ENCODE data around the gene EML1.

Gene EML1

DNA sequence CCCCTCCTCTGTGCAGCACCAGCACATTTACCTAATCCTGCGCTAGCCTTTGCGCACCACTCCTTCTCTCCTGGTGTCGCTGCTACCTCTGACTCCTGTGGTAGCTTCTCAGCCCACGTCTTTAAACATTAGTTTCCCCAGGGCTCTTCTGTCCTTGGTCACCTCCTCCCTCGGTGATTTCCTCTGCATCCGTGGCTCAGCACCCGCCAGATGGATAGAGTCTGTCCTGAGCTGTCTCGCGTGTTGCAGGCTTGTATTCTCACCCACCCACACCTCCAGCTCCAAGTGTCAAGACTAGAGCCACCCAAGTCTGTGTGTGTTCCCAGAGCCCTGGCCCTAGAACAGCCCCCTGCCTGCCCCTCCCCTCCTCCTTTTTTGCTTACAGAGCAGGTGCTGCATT, 83.2 kb downstream of the EML1 start:
- FAIRE-seq = no peak

DNA sequence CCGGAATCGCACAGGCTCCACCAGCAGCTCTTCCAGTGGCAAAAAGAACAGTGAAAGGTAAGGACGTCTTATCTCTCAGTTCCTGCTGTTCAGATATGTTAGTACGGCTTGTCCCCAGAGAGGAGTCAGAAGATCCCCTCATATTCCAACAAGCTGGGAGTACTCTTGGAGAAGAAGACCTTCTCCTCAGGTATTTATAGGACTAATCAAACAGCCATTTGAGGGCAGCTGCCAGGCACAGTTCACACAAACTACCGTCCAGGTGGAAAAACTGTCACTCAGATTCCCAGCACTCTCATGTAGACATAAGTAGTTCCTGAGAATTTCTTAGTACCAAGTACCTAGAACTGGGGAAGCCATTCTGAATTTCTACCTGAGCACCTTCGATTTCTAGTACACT, 85.3 kb downstream of the EML1 start:
- FAIRE-seq = no peak

DNA sequence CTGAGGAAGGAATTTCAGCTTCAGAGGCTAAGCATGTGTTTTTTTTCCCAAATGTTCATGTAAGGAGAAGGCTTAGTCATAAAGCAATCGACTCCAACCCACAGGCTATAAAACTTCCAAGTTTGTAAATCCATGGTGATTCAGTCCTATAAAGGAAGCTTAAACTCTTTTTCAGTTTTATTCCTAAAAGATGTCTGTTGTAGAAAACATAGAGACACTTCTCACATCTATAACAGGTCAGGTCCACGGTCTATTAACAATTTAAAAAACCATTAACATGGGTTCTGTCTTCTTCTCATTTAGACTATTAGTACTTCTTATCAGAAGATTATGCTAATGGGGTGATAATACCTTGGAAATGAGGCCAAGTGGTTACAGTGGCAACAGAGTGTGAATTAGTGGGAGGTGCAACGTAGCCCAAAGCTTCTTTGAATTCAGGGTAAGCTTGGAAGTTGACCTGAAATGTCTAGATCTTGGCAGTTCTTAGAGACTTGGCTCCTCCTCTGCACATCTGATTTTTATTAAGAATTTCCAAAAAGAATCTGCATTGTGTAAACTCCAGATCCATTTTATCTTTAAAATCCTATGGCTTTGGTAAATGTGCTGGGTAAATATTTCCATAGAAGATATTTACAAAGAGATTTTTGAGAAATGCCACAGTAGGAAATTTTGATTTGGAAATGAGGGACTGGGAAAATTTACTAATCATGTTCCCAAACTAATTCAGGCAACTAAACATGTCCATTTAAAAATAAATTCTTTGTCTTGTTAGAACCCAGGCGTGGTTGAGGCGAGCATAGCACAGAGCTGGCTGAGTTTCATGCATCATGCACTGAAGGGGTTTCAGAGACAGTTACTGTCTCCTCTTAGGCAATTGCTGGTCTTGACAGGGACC, 86.4 kb downstream of the EML1 start:
- FAIRE-seq = peak; percentile 93

DNA sequence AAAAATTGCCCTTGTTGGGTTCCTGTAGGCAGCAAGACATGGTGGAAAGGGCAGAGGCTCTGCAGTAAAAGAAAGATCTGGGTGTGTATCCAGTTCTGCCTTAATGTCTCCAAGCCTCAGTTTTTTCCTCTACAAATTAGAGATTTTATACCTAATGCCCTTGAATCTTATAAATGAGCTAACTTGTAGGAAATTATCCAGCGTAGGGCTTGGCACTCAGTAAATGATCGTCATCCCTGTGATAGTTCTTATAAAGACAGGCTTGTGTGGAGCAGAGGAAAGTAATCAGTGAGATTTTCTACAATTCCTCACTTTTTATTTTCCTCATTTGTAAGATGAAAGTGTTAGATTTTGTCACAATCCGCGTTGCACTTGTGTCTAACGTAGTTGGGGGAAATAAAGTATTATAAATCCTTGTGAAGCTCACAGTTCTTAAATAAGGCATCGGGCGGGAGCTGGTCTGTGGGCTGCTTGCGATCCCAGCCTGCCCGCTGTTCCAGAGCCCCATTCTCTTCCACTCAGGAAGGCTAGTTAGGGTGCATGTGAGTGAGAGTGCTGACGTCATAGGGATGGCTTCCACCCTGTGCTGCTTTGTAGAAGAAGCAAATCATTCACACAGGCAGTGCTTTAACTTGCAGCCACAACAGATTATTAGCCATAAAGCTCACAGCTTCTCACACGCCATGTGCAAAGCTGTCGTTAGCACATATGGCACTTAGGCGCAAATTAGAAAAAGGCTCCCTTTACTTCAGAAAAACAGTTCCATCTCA, 87.6 kb downstream of the EML1 start:
- FAIRE-seq = no peak

DNA sequence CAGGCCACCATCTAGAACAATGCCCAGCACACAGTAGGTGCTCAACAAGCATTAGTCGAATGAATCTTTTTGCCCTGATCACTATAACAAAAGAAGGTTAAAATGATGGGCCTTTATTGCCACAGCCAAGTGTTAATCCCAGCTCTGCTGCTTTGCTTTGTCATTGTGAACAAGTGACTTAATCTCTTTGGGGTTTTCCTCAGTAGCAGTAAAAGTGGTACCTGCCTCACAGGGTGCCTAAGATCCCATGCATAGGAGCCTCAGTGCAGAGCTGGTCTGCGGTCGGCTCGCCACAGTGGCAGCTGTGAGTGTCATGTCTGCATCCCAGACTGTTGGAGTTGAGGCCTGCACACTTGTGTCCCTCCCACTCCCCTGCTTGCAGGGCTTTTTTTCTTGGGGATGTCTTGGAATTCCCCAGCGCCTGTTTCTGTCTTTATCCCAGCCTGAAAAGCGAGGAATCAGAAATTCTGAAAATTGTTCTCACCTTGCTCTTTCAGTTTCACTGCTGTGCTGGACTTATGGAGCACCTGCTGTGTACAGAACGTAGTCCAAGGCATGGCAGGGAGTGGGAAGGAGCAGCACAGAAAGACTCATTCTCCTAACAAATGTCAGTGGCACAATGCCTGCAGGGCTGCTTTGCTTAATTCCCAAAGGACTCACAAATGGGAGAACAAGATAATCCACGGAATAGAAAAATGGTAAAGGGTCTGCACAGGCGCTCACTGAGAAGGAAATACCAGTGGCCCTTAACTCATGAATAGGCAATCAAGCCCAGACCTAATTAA, 90.8 kb downstream of the EML1 start:
- FAIRE-seq = no peak

DNA sequence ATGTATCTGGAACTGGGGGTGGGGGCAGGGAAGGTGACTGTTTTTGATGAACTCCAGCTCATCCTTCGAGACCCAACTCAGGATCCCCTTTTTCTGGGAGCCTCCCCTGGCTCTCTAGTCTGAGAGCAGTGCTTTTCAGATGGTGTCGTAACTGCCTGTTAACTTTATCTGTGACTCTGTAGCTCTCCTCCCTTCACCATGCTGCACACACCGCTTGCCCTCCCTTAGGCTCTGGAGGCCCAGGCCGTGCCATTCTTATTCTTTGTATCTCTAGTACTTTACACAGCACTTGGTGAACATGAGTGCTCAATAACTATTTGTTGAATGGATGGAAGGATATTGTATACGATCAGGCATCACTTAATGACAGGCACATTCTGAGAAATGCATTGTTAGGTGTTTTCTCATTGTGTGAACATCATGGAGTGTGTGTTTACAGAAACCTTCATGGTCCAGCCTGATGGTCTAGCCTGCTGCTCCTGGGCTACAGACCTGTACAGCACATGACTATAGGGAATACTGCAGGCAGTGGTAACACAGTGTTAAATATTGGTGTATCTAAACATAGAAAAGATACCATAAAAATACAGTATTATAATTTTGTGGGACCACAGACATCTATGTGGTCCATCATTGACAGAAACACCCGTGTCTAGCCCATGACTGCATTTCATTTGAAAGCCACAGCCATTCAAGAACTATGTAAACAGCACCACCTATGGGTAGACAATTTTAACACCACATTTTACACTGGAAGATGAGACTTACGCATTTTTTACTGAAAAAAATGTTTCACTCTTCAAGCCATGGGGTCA, 91.8 kb downstream of the EML1 start:
- FAIRE-seq = peak; percentile 93

DNA sequence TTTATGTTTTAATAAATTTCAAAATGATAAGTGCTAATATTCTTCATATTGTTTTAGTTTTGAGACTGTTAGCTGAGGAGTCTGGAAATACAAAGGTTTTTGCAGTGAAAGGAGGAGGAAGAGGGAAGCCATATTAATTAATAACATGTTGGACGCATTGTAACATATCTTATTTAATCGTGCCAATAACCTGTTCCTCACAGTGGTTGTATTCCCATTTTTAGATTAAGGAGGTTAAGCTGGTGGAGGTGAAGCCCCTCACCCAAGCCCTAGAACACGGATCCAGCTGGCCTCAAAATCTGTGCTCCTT, 92.4 kb downstream of the EML1 start:
- no peak for FAIRE-seq

DNA sequence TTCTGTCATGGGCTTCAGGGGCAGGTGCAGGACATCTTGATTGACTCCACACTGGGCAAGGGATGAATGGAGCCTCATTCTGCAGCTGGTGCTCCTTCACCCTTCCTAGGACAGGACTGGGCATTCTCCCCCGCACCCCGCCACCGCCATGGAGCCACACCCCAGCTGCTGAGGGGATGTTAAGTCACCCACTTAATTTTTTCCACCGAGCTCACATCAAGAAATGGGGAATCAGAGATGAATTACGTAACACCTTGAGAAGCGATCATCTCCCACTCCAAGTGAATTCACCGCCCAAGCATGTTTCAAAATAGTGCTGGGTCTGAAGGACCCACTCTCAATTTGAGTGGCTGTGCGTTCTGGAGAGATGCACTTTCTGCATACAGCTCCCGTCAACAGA, 94.2 kb downstream of the EML1 start:
- FAIRE-seq = no peak

DNA sequence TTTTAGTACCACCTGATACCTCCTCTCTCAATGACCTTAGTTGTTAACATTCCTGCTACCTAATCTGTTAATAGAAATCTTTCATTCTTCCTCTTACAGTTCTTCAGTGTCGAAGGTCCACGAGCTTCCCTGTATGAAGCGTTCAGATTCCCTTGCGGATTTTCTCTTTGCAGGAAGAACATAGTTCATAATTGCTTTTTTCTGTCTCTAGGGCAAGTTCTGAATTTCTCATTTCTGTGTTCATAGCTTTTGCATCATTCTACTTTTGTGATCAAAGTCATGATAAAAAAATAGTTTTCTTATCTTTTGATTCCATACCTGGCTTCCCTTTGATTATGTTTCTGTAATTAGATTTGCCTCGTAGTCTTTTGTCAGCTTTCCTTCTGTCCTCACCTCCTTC, 94.9 kb downstream of the EML1 start:
- no peak for FAIRE-seq

DNA sequence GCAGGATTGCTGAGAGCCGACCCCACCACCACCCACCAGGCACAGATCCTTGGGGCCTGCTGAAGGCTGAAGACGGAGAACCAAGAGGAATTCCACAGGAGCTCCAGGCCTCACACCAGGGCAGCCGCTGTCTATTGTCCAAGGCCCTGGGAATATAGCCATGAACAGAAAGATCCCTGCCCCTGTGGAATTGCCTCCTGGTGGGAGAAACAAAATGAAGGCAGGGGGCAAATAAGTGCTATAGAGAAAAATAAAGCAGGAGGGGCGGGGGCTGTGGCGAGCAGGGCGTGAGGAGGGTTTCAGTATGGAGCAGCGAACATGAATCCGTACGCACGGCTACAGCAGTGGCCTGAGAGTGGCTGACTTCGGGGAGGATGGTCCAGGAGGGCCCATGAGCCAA, 96.1 kb downstream of the EML1 start:
- no peak for FAIRE-seq

DNA sequence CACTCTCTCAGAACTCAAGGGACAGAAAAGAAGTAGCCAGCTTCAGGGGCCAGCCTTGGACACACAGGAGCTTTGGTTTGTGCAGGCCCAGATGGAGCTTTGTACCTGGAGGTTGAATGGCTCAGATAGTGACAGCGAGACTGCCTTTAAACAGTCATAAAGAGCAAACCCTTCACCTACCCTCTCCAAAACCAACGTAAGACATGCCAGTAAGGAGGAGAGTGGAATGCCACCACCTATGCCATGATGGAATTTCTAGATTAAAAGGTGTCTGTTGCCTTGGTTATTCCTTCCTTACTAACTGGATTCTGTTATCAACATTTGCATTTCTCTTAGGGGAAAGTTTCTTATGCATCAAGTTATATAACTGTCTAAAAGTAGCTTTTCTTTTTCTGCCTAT, 98.1 kb downstream of the EML1 start:
- no peak for FAIRE-seq

DNA sequence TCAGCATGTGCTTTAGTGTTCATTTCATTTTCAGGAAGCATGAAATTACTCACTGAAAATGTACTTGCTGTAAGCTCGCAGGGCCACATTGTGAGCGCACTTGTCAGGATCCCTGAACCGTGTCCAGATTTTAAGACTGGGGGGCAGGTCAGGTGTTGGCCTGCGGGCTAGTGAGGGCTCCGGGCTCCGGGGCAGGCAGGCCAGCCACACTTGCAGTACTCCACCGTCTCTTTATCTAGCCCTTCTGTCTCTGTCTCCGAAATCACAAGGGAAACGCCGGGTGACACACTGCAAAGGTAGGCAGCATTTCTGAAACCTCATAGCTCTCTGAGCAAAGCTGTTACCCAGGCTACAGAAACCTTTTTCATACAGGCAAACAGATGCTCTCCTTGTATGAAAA, 98.7 kb downstream of the EML1 start:
- no peak for FAIRE-seq

DNA sequence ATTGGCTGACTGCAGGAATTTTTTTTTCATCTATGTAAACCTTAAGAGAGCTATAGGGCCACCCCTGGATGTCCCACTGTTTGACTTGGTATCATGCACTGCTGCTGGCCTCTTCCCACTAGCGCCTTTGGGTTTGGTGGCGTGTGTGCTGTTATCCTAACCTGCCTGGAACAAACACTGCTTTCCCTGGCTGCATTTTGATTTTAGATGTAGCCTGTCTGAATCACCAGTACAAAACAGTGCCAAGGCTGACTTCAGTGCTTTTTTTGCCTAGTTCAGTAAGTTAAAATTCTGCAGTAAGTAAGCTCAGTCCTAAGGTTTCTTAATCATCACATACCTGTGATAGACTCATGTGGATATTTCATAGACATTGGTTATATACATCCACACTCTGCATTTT, 99.2 kb downstream of the EML1 start:
- FAIRE-seq = no peak

DNA sequence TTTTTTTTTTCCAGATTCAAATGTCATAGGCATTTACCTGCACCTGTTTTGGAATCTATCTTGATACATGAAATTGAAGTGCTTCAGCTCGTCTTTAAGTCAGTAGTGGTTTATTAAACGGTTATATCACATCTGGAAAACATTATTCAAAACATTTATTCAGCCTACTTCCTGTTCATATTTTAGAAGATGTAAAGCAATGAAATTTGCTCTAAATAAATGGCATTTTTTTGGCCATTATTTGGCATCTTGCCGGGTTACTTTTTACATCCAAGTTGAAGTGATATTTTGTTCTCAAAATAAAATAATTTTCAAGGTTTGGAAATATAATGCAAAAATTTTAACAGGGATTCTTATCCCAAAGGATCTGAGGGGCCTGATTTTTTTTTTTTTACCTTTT, 103.1 kb downstream of the EML1 start:
- peak; percentile 63 for FAIRE-seq

DNA sequence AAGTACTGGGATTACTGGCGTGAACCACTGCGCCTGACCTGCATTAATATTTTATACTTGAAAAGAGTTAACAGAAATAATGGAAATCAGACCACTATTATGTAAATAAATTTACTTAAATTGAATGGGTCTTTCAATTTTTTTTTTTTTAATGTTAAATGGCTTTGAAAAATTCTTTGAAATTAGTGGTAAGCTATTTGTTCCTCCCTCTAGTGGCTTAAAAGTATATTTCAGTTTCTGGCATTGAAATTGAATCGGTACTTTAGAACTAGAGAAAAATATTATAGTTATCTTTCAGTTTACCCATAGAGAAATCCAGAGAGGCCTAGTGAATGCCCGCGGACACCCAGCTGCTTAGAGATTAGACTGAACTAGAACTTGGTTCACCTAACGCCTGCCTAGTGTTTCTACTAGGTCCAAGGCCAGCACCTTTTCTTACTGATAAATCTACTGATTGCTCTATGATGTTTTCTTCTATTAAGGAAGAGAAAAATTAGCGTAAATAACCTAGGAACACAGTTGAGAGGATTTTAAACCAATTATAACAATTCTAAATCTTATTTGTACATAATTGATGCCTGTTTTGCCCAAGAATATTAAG, 106.5 kb downstream of the EML1 start:
- FAIRE-seq = peak; percentile 82

DNA sequence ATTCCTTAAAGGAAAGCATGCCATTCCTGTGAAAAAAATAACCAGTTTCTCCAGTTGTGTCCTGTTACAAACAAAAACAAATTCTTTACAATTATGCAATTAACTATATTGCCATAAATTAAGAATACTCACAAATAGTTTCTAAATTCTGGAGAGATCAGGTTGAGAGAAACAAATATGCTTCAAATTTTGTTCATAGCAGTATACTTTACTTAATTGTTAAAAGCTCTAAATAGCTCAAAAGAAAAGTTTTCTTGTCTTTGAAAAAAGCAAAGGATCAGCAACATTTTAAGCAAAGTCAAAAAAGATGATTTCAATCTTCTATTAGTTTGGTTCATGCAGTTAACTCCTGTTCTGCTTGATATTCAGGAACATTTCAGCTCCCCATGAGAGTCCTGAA, 109.7 kb downstream of the EML1 start:
- no peak for FAIRE-seq

DNA sequence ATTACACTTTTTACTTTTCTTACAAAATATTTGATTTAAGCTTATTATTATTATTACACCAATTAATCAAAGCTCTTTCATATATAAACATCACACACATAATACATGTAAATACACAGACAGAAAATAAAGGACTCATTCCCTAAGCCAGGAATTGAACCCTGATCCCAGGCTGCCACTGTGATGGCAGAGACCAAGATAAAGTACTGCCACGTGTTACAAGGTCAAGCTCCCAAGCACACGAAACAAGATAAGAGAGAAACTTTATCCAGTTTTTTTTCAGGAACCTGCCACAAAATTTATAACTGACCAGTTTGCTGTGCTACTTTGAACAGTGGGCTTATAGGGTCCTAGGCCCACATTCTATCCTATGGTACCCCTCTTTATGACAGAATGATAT, 111.3 kb downstream of the EML1 start:
- FAIRE-seq = no peak

DNA sequence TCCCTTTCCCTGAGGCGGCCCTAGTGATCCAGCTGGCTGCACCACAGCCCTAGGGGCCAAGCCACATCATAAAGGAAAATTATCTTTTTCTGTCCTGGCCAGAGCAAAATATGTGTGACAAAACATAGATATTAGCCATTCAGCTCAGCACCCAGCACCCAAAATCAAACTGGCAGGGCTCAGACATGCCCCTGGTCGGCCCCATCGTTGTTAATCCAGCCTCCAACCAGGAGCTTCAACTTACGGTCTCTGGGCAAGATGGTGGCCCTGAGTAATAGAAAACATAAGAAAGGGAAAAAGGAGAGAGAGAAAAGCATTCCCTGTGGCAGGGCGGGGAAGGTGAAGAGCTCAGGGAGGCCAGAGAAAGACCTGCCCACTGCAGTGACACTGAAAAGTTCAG, 111.9 kb downstream of the EML1 start:
- FAIRE-seq = no peak

DNA sequence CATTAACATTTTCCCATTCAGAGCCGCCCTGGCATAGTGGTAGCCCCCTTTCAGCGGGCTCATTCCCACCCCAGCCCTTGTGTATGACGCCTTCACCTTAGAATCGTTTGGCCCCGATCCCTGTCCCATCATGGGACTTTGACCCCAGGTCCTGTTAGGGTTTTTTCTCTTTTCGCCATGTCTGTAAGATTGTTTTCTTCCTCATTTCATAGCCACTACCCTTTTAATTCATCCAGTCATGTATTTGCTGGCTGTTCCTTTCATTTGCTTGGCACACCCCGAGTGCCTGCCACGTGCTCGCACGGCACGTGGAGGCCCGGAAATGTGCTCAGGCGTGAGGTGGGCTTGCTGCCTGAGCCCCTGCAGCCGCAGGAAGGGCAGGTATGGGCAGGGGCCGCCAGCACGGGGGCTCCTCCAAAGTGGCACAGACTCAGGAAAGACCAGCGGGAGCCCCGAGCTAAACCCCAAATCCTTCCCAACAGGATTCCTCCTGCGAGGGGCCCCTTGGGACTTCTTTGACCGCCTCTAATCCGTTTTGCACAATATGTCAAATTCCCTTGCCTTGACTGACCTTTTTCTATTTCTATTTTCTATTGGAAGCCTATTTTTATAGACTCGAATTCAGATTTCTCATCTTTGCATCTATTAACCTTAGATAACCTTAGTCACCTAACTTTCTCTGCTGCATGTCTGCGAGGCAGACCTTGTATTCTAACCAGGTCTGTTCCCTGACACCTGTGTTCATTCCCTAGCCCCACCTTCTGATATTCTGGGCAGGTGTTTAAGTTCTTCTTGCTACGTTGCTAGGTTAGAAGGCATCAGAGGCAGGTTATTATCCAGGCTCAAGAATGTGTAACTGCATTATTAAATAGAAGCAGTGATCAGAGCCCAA, 114.8 kb downstream of the EML1 start:
- FAIRE-seq = no peak

DNA sequence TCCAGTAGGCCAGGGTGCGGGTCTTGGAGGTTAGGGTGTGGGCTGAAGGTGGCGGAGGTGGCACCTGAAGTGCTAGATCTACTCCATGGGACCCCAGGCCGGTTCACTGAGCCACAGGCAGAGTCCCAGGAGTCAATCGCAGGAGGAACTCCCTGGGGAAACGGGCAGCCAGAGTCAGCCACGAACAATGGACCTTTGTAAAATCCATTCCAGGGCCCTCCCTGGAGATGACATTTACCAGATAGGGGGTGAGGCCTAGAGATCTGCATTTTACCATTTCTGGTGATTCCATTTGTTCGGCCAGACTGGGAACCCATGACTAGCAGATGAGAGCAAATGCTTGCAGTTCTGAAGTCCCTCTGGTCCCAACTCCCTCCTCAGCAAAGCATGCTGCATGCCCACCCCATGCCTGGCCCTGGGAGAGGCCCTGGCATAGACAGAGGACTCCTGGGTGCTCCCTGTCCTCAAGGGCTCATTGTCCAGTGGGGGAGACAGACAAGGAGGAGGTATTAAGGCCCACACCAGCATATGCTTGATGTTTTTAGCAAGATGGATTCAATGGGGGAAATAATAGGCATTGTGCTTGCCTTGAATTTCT, 115.5 kb downstream of the EML1 start:
- FAIRE-seq = no peak
